Neuronal stem cell (in vitro differentiated cells): ENCODE data around the gene ITGAX.
A peak's percentile ranks its signal among the peaks of the same experiment; 100 is the strongest.

ENCODE experiments used
- DNase-seq: peaks from one replicate; pipeline ENCODE4 v3.0.0-alpha.2; 2013; ENCODE audit warnings: low spot score
- H2AFZ ChIP-seq: one replicate; pipeline ENCODE4 v1.6.1; 2013; ENCODE audit warnings: mild to moderate bottlenecking, low read length, inconsistent platforms
- H2AK5ac ChIP-seq: 2 replicates; pipeline ENCODE4 v1.6.1; 2013; ENCODE audit warnings: low read depth, mild to moderate bottlenecking, inconsistent platforms, low read length, moderate library complexity, mixed read lengths
- H2BK120ac ChIP-seq: 2 replicates; pipeline ENCODE4 v1.6.1; 2013; ENCODE audit warnings: low read depth, mild to moderate bottlenecking, inconsistent platforms, low read length, moderate library complexity, mixed read lengths
- H2BK12ac ChIP-seq: one replicate; pipeline ENCODE4 v1.6.1; 2013; ENCODE audit warnings: low read length, inconsistent platforms
- H2BK15ac ChIP-seq: 2 replicates; pipeline ENCODE4 v1.6.1; 2013; ENCODE audit warnings: mild to moderate bottlenecking, low read length, inconsistent platforms, mixed read lengths
- H2BK5ac ChIP-seq: one replicate; pipeline ENCODE4 v1.6.1; 2013; ENCODE audit warnings: inconsistent platforms, mild to moderate bottlenecking, low read length, moderate library complexity
- H3K14ac ChIP-seq: one replicate; pipeline ENCODE4 v1.6.1; 2013; ENCODE audit warnings: low read length, inconsistent platforms
- H3K18ac ChIP-seq: 2 replicates; pipeline ENCODE4 v1.6.1; 2013; ENCODE audit warnings: low read length, inconsistent platforms
- H3K23ac ChIP-seq: 2 replicates; pipeline ENCODE4 v1.6.1; 2013; ENCODE audit warnings: low read depth, mild to moderate bottlenecking, mixed read lengths, low read length, inconsistent platforms; ENCODE audit not compliant: poor library complexity
- H3K27ac ChIP-seq: replicated peaks from 3 replicates; pipeline ENCODE4 v1.5.1; 2013; ENCODE audit warnings: low read length, inconsistent platforms
- H3K27me3 ChIP-seq, 3 experiments: 2 replicates each; pipeline ENCODE4 v1.6.1; 2013; ENCODE audit warnings: low read length in 3 of 3, mild to moderate bottlenecking in 2 of 3, inconsistent platforms in 1 of 3, low read depth in 1 of 3, mixed read lengths in 1 of 3, moderate library complexity in 1 of 3; ENCODE audit not compliant: control insufficient read depth in 3 of 3, insufficient read depth in 3 of 3
- H3K36me3 ChIP-seq, 2 donors: replicated peaks in 1 of 2; 2 replicates each; pipeline ENCODE4 v1.6.1; 2013; ENCODE audit warnings: low read length in 2 of 2; ENCODE audit not compliant: control insufficient read depth in 2 of 2, insufficient read depth in 2 of 2
- H3K4ac ChIP-seq: 2 replicates; pipeline ENCODE4 v1.6.1; 2013; ENCODE audit warnings: inconsistent platforms, mild to moderate bottlenecking, low read length, moderate library complexity
- H3K4me1 ChIP-seq, 2 donors: 1 replicate in 1 of 2; 2 replicates in 1 of 2; pipeline ENCODE4 v1.6.1; 2013; ENCODE audit warnings: low read length in 2 of 2, low read depth in 1 of 2; ENCODE audit not compliant: control insufficient read depth in 2 of 2, insufficient read depth in 1 of 2
- H3K4me2 ChIP-seq: one replicate; pipeline ENCODE4 v1.6.1; 2013; ENCODE audit warnings: mild to moderate bottlenecking, low read length, inconsistent platforms; ENCODE audit not compliant: insufficient read depth, poor library complexity, severe bottlenecking
- H3K4me3 ChIP-seq, 2 donors: 2 replicates each; pipeline ENCODE4 v1.5.1; 2013; ENCODE audit warnings: low read length in 2 of 2, mild to moderate bottlenecking in 2 of 2, inconsistent platforms in 1 of 2, moderate library complexity in 1 of 2
- H3K79me1 ChIP-seq: one replicate; pipeline ENCODE4 v1.6.1; 2013; ENCODE audit warnings: low read depth, mild to moderate bottlenecking, inconsistent platforms, low read length, moderate library complexity
- H3K9ac ChIP-seq: one replicate; pipeline ENCODE4 v1.6.1; 2013; ENCODE audit warnings: mild to moderate bottlenecking, low read depth, low read length, inconsistent platforms; ENCODE audit not compliant: poor library complexity
- H3K9me3 ChIP-seq, 2 donors: replicated peaks in 1 of 2; 2 replicates each; pipeline versions ENCODE3 to v1.6.1; 2013; ENCODE audit warnings: low read length in 2 of 2, mild to moderate bottlenecking in 2 of 2, inconsistent platforms in 1 of 2, low read depth in 1 of 2, mixed read lengths in 1 of 2, moderate library complexity in 1 of 2; ENCODE audit not compliant: control insufficient read depth in 2 of 2, insufficient read depth in 1 of 2
- H4K8ac ChIP-seq: one replicate; pipeline ENCODE4 v1.6.1; 2013; ENCODE audit warnings: low read depth, mild to moderate bottlenecking, inconsistent platforms, low read length, moderate library complexity
- H4K91ac ChIP-seq: one replicate; pipeline ENCODE4 v1.6.1; 2013; ENCODE audit warnings: low read length, low read depth, mild to moderate bottlenecking, inconsistent platforms; ENCODE audit not compliant: poor library complexity
- WGBS, 2 donors: extraction: QIAGEN DNeasy Blood & Tissue Kit; methylation state at CpG; one replicate each; pipeline ENCODE4 v1.1.7; 2013; ENCODE audit warnings: missing lambda C conversion rate in 2 of 2, mixed read lengths in 1 of 2; ENCODE audit not compliant: insufficient read length in 2 of 2, insufficient replicate concordance in 1 of 2; ENCODE audit errors: extremely low coverage in 2 of 2; 5-methylcytosine and 5-hydroxymethylcytosine counted together

The ITGAX gene

DNA sequence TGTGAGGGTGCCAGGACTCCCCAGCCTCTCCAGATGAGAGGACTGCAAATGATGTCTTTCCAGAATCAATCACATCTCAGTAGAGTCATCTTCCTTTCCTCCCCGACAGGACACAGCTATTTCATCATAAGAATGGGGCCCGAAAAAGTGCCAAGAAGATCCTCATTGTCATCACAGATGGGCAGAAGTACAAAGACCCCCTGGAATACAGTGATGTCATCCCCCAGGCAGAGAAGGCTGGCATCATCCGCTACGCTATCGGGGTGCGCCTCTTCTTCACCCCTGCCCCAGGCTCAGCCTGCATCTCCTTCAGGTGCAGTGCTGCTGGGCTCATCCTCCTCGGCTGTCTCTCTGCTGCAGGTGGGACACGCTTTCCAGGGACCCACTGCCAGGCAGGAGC, 52.4 kb downstream of the ITGAX start:
- Histone ChIP-seq H3K18ac (no peak overlapping the region), H2AFZ (no peak overlapping the region), H3K4me3 (no peak overlapping the region), H2BK12ac (no peak overlapping the region), H3K79me1 (no peaks in the 10 kb centered on the region), H3K9me3 (no peaks in the 10 kb centered on the region), H2BK5ac (no peak overlapping the region), H3K4me2 (no peak overlapping the region), H3K4ac (no peak overlapping the region), H4K91ac (no peak overlapping the region), H3K27ac (no peak overlapping the region), H2BK15ac (no peak overlapping the region), H4K8ac (no peak overlapping the region), H2AK5ac (peak overlapping the region; percentile 28), H3K14ac (peak overlapping the region; percentile 82), H3K27me3 (peaks cover 0 to 8% (median 0%) of the 10 kb centered on the region in 3 experiments), H3K36me3 (no peaks in the 10 kb centered on the region), H3K23ac (no peak overlapping the region), H2BK120ac (no peak overlapping the region), H3K4me1 (peaks cover 1 to 4% of the 10 kb centered on the region in 2 donors), H3K9ac (no peak overlapping the region)
- DNase-seq = no peak
- WGBS, 2 donors = no CpG with 5 or more reads among the region's 8 CpGs

- Histone ChIP-seq H3K27me3 (peaks cover 0 to 14% (median 0%) of the 10 kb centered on the region in 3 experiments), H2AK5ac (no peak overlapping the region), H2AFZ (no peak overlapping the region), H3K4me2 (no peak overlapping the region), H3K4me1 (peaks cover 1 to 4% of the 10 kb centered on the region in 2 donors), H3K27ac (no peak overlapping the region), H2BK15ac (no peak overlapping the region), H3K23ac (no peak overlapping the region), H3K9ac (no peak overlapping the region), H3K36me3 (no peaks in the 10 kb centered on the region), H3K18ac (no peak overlapping the region), H4K8ac (no peak overlapping the region), H2BK12ac (no peak overlapping the region), H3K4ac (no peak overlapping the region), H3K14ac (no peak overlapping the region), H3K9me3 (no peaks in the 10 kb centered on the region), H2BK5ac (no peak overlapping the region), H4K91ac (no peak overlapping the region), H3K79me1 (no peaks in the 10 kb centered on the region), H3K4me3 (no peak overlapping the region), H2BK120ac (no peak overlapping the region)
- no CpG with 5 or more reads among the region's 3 CpGs for WGBS, 2 donors
- no peak for DNase-seq
Observed at GRCh38 chr16:31409433-31409832, 54.5 kb downstream of the ITGAX start.

DNA sequence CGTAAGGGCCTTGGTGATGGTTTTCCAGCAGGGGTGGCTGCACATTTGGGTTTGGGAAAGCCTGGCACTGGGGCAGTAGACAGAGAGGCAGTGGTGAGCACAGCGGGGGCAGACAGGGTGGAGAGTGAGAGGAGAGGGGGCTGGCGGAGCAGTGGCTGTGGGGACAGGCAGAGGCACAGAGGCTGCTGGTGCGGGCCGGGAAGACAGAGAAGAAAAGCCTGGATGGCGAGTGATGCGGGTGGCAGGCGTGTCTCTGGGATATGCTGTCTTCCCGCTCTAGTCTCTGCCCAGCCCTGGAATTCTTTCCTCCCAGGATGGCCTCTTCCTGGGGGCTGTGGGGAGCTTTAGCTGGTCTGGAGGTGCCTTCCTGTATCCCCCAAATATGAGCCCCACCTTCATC, 55.1 kb downstream of the ITGAX start:
- H4K8ac ChIP-seq = no peak overlapping the region
- no peak overlapping the region for H2AFZ ChIP-seq
- no peak overlapping the region for H3K4me2 ChIP-seq
- no peak overlapping the region for H3K27ac ChIP-seq
- H2BK5ac ChIP-seq = no peak overlapping the region
- H2BK12ac ChIP-seq = peak overlapping the region; percentile 22
- peak overlapping the region; percentile 65 for H3K23ac ChIP-seq
- peak overlapping the region; percentile 71 for H3K14ac ChIP-seq
- H2AK5ac ChIP-seq = no peak overlapping the region
- no peak overlapping the region for H2BK15ac ChIP-seq
- H3K36me3 ChIP-seq = no peaks in the 10 kb centered on the region
- H3K9ac ChIP-seq = no peak overlapping the region
- H3K79me1 ChIP-seq = no peaks in the 10 kb centered on the region
- H3K27me3 ChIP-seq = peaks cover 0 to 17% (median 0%) of the 10 kb centered on the region in 3 experiments
- no peak overlapping the region for H4K91ac ChIP-seq
- H3K4me3 ChIP-seq = no peak overlapping the region
- DNase-seq = no peak
- H3K4me1 ChIP-seq = peaks cover 1 to 4% of the 10 kb centered on the region in 2 donors
- no peaks in the 10 kb centered on the region for H3K9me3 ChIP-seq
- no peak overlapping the region for H2BK120ac ChIP-seq
- H3K4ac ChIP-seq = no peak overlapping the region
- H3K18ac ChIP-seq = peak overlapping the region; percentile 28
- no CpG with 5 or more reads among the region's 9 CpGs for WGBS, 2 donors

GRCh38 chr16:31411024-31411844, 56.3 kb downstream of the ITGAX start:
- Histone ChIP-seq H2BK15ac (no peak overlapping the region), H2BK120ac (no peak overlapping the region), H3K4me1 (peaks cover 1 to 4% of the 10 kb centered on the region in 2 donors), H3K36me3 (no peaks in the 10 kb centered on the region), H3K4ac (no peak overlapping the region), H3K9ac (peak overlapping the region; percentile 10), H3K27ac (no peak overlapping the region), H3K27me3 (peaks cover 0 to 17% (median 0%) of the 10 kb centered on the region in 3 experiments), H3K23ac (no peak overlapping the region), H3K79me1 (no peaks in the 10 kb centered on the region), H2AFZ (peak overlapping the region; percentile 59), H2AK5ac (no peak overlapping the region), H3K9me3 (no peaks in the 10 kb centered on the region), H3K4me3 (no peak overlapping the region), H3K18ac (peak overlapping the region; percentile 51), H2BK12ac (no peak overlapping the region), H3K4me2 (no peak overlapping the region), H4K91ac (no peak overlapping the region), H4K8ac (no peak overlapping the region), H3K14ac (peak overlapping the region; percentile 9), H2BK5ac (no peak overlapping the region)
- DNase-seq = no peak
- no CpG with 5 or more reads among the region's 22 CpGs for WGBS, 2 donors
